ENCODE measurements around the gene MSI2.
A peak's percentile ranks its signal among the peaks of the same experiment; 100 is the strongest.

Gene MSI2

GRCh38 chr17:57631871-57632270 lies 375.5 kb downstream of the MSI2 start:
- Mint-ChIP-seq H3K4me1 (peaks cover 61% of the 10 kb centered on the region), H3K4me3 (no peak overlapping the region), H3K9me3 (no peaks in the 10 kb centered on the region), H3K27ac (peak overlapping the region; percentile 75), H3K27me3 (no peaks in the 10 kb centered on the region), H3K36me3 (peaks cover 48% of the 10 kb centered on the region)
- no peak for ATAC-seq

- peaks cover 61% of the 10 kb centered on the region for H3K4me1 Mint-ChIP-seq
- peak overlapping the region; percentile 75 for H3K27ac Mint-ChIP-seq
Observed at GRCh38 chr17:57632294-57632693, 376.0 kb downstream of the MSI2 start.

DNA sequence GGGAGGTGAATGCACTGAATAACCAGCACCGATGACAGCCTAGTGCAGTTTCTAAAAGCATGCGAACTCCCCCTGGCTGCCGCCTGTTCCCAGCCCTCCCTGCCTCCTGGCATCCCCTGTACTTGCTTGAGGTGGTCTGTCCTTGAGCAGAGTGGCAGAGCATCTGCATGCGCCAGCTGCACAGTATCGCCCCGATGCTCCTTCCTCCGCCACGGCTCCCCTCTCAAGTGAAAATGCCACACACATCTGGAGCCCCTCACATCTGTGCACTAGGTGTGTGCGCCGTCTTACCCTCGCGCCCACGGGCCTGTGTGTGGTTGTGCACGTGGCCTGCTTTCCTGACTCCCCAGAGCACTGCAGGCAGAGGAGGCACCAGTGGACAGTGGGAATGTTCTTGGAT lies 376.9 kb downstream of the MSI2 start:
- H3K4me3 Mint-ChIP-seq, result no peak overlapping the region

More at GRCh38 chr17:57632294-57632693, 376.0 kb downstream of the MSI2 start:
- Mint-ChIP-seq H3K9me3 (no peaks in the 10 kb centered on the region), H3K27me3 (no peaks in the 10 kb centered on the region), H3K36me3 (peaks cover 48% of the 10 kb centered on the region), H3K4me3 (no peak overlapping the region)
- ATAC-seq, result no peak

DNA sequence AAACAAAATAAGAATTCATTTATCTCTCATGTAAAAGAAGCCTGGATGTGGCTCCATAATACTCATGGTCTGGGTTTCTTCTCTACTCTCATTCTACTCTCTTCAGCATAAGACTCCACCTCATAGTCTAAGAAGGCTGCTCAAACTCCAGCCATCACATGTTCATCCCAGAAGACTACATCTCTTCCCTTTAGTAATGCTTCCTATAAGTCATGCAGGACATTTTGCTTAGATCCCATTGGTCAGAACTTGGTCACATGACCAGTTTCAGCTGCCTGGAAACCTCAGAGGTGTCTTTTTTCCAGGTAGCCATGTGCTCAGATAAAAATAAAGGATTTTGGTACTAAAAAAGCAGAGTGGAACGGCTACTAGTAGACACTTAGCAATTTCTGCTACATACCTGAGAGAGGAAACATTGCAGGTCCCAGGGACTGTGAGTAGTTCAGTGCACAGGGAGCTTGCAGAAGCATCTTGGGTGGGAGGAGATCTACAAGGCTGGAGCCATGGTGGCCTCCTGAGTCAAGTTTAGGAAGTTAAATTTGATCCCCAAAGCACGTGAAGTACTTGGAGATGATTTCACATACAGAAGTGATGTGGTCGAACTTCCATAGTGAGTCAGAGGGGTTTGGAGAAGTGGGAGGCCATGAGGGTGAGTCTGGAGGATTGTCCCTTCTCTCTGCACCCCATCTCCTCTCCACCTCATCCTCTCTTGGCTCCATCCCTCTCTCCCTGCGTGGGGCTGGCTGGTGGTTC lies 378.6 kb downstream of the MSI2 start:
- Mint-ChIP-seq H3K4me3 (no peak overlapping the region), H3K27ac (peak overlapping the region; percentile 86), H3K27me3 (no peaks in the 10 kb centered on the region), H3K4me1 (peaks cover 46% of the 10 kb centered on the region), H3K9me3 (no peaks in the 10 kb centered on the region), H3K36me3 (peaks cover 46% of the 10 kb centered on the region)
- no peak for ATAC-seq

More for the DNA sequence above, 376.9 kb downstream of the MSI2 start:
- Mint-ChIP-seq H3K27ac (no peak overlapping the region), H3K4me1 (peaks cover 61% of the 10 kb centered on the region), H3K36me3 (peaks cover 44% of the 10 kb centered on the region), H3K27me3 (no peaks in the 10 kb centered on the region), H3K9me3 (no peaks in the 10 kb centered on the region)
- ATAC-seq, result no peak

DNA sequence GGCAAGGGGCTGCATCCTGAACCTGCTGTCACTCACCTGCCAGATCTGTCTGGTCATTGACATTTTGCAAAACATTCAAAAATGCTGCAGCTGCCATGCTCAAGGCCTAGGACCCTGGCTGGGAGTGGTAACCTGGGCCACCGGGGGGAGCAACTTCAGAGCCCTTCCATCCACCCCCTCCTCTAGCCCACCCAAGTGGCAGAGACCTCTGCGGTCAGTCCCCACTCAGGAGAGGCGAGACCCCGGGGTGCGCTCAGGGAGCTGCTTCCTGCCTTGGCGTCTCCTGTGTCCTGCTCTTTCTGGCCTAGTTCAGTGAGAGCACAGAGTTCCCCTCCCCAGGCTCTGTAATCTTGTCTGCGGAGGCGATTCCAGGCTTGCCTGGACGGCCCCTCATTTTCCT lies 380.0 kb downstream of the MSI2 start:
- Mint-ChIP-seq H3K4me3 (no peak overlapping the region), H3K27ac (peak overlapping the region; percentile 86), H3K27me3 (no peaks in the 10 kb centered on the region), H3K36me3 (peaks cover 52% of the 10 kb centered on the region), H3K9me3 (no peaks in the 10 kb centered on the region), H3K4me1 (peaks cover 35% of the 10 kb centered on the region)
- ATAC-seq, result no peak

GRCh38 chr17:57636985-57637665 lies 380.8 kb downstream of the MSI2 start:
- ATAC-seq, result peak; percentile 77
- peak overlapping the region; percentile 77 for H3K4me3 Mint-ChIP-seq
- peaks cover 44% of the 10 kb centered on the region for H3K36me3 Mint-ChIP-seq
- H3K4me1 Mint-ChIP-seq, result peaks cover 28% of the 10 kb centered on the region
- peak overlapping the region; percentile 86 for H3K27ac Mint-ChIP-seq
- H3K27me3 Mint-ChIP-seq, result no peaks in the 10 kb centered on the region
- no peaks in the 10 kb centered on the region for H3K9me3 Mint-ChIP-seq

- peaks cover 28% of the 10 kb centered on the region for H3K4me1 Mint-ChIP-seq
- H3K9me3 Mint-ChIP-seq, result no peaks in the 10 kb centered on the region
- peaks cover 39% of the 10 kb centered on the region for H3K36me3 Mint-ChIP-seq
- no peaks in the 10 kb centered on the region for H3K27me3 Mint-ChIP-seq
- no peak for ATAC-seq
- H3K27ac Mint-ChIP-seq, result peak overlapping the region; percentile 86
- peak overlapping the region; percentile 77 for H3K4me3 Mint-ChIP-seq
Observed at GRCh38 chr17:57637666-57638010, 381.3 kb downstream of the MSI2 start.

DNA sequence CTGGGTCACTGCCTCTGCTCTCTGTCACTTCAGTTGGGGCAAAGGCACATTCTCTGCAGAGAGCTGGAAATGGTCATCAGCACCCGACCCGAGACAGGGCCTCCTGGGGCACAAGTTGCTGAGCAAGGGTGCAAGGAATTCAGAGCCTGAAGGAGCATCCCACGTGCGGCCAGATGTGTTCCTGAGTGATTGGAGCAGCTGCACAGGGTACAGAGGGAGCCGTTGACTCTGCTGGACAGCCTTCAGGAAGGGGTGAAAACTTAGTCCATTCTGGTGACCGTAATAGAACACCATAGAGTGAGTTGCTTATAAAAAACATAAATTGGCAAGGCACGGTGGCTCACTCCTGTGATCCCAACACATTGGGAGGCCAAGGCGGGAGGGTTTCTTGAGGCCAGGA lies 382.0 kb downstream of the MSI2 start:
- no peak for ATAC-seq
- peak overlapping the region; percentile 86 for H3K27ac Mint-ChIP-seq
- H3K36me3 Mint-ChIP-seq, result peaks cover 32% of the 10 kb centered on the region
- peaks cover 28% of the 10 kb centered on the region for H3K4me1 Mint-ChIP-seq
- no peaks in the 10 kb centered on the region for H3K9me3 Mint-ChIP-seq
- no peak overlapping the region for H3K4me3 Mint-ChIP-seq
- no peaks in the 10 kb centered on the region for H3K27me3 Mint-ChIP-seq

- Mint-ChIP-seq H3K27ac (no peak overlapping the region), H3K4me1 (peaks cover 28% of the 10 kb centered on the region), H3K27me3 (no peaks in the 10 kb centered on the region), H3K4me3 (no peak overlapping the region), H3K36me3 (peaks cover 21% of the 10 kb centered on the region), H3K9me3 (no peaks in the 10 kb centered on the region)
- ATAC-seq, result no peak
Observed at GRCh38 chr17:57639381-57639780, 383.1 kb downstream of the MSI2 start.

GRCh38 chr17:57640079-57640478 lies 383.8 kb downstream of the MSI2 start:
- H3K27ac Mint-ChIP-seq, result no peak overlapping the region
- no peak for ATAC-seq
- no peak overlapping the region for H3K4me3 Mint-ChIP-seq
- no peaks in the 10 kb centered on the region for H3K9me3 Mint-ChIP-seq
- H3K4me1 Mint-ChIP-seq, result peaks cover 28% of the 10 kb centered on the region
- H3K36me3 Mint-ChIP-seq, result peaks cover 16% of the 10 kb centered on the region
- H3K27me3 Mint-ChIP-seq, result no peaks in the 10 kb centered on the region

- ATAC-seq, result no peak
- H3K4me1 Mint-ChIP-seq, result peaks cover 16% of the 10 kb centered on the region
- H3K9me3 Mint-ChIP-seq, result no peaks in the 10 kb centered on the region
- no peaks in the 10 kb centered on the region for H3K27me3 Mint-ChIP-seq
- no peak overlapping the region for H3K4me3 Mint-ChIP-seq
- H3K36me3 Mint-ChIP-seq, result peaks cover 16% of the 10 kb centered on the region
- H3K27ac Mint-ChIP-seq, result no peak overlapping the region
Observed at GRCh38 chr17:57641761-57642160, 385.4 kb downstream of the MSI2 start.

GRCh38 chr17:57643062-57643461 lies 386.7 kb downstream of the MSI2 start:
- H3K36me3 Mint-ChIP-seq, result peaks cover 16% of the 10 kb centered on the region
- no peaks in the 10 kb centered on the region for H3K27me3 Mint-ChIP-seq
- no peaks in the 10 kb centered on the region for H3K9me3 Mint-ChIP-seq
- H3K27ac Mint-ChIP-seq, result no peak overlapping the region
- no peak for ATAC-seq
- no peak overlapping the region for H3K4me3 Mint-ChIP-seq
- H3K4me1 Mint-ChIP-seq, result peaks cover 3% of the 10 kb centered on the region

- no peaks in the 10 kb centered on the region for H3K27me3 Mint-ChIP-seq
- no peak for ATAC-seq
- peaks cover 12% of the 10 kb centered on the region for H3K36me3 Mint-ChIP-seq
- H3K27ac Mint-ChIP-seq, result no peak overlapping the region
- H3K9me3 Mint-ChIP-seq, result no peaks in the 10 kb centered on the region
- no peak overlapping the region for H3K4me3 Mint-ChIP-seq
- no peaks in the 10 kb centered on the region for H3K4me1 Mint-ChIP-seq
Observed at GRCh38 chr17:57644326-57644725, 388.0 kb downstream of the MSI2 start.

DNA sequence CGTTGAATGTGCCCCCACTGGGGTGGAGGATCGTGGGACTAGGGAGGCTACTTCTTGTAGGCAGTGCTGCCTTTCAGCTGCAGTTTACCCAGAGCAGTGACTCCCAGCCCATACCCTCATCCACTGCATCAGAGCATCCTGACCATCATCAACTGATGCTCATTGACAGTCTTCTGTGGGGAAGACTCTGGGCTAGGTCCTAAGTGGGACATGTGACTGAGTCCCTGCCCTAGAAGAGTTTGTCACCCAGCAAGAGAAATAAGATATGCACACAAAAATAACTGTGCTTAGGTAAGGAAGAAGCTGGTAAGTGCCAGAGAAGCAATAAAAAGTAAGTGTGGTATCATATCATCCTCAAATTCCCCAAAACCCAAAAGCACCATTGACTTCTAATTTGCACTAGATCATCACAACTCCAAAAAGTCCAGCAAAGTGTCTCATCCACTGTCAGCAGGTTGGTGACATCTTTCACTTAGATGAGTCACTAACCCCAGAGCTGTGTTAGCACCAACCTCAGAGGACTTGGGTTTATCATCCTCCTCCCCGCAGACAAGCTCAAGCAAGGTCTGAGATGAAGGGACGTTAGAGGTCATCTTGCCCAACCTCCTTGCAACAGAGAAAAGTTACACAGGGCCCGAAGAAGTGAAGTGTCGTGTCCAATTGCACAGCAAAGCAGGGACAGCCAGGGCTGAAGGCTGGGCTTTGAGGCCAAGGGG lies 389.8 kb downstream of the MSI2 start:
- ATAC-seq, result no peak
- Mint-ChIP-seq H3K4me3 (no peak overlapping the region), H3K36me3 (peaks cover 8% of the 10 kb centered on the region), H3K9me3 (no peaks in the 10 kb centered on the region), H3K27me3 (no peaks in the 10 kb centered on the region), H3K4me1 (no peaks in the 10 kb centered on the region), H3K27ac (no peak overlapping the region)

DNA sequence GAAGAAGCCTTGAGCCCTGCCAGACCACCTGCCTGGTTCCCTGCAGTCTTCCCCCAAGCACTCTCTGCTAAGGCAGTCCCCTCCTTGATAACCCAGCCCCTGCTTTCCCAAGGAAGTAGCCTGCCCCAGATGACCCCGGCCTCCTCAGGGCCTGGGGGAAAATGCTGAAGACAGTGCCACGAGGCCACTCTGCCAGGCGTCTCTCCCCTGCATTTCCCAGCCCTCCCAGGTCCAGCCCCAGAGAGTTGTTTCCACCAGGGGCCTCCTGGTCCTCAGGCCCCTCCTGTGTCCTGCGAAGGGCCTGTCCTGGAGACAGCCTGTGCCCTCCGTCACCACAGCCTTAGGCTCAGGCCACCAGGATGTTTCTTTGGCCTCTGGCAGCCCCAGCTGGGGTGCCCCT lies 392.4 kb downstream of the MSI2 start:
- H3K36me3 Mint-ChIP-seq, result peaks cover 7% of the 10 kb centered on the region
- no peak overlapping the region for H3K4me3 Mint-ChIP-seq
- no peaks in the 10 kb centered on the region for H3K4me1 Mint-ChIP-seq
- H3K9me3 Mint-ChIP-seq, result no peaks in the 10 kb centered on the region
- ATAC-seq, result no peak
- no peak overlapping the region for H3K27ac Mint-ChIP-seq
- H3K27me3 Mint-ChIP-seq, result no peaks in the 10 kb centered on the region

Data from stimulated activated memory B cell treated with anti-CD40 and anti-IgM and Interleukin-4, amounts not matched to agents 10 μg/mL and 1 μg/mL and 100 μg/mL, for 72 hours (primary cell).